ENCODE data around the gene ELP4.
"Not testable (repeated sequence)": the region's sequence is repeated elsewhere in the genome, so short reads cannot be mapped to it uniquely, and the experiment has no call there.

The ELP4 gene

DNA sequence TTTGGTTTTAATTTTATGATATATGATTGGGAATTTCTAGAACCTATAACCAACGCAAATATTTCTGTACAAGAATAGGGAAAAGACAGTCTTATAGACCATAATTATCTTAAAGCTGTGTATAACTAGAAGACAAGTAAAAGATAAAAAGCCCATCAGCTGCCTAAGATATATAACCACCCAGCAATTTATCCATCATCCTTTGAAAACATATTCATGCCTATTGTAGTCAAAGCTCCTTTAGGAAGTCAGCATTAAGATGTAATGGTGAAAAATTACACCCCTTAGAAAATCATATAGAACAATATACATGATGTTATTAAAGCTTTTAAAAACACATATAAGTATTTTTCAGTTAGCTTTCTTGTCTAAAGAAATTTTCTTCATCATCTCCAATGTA is 46.4 kb downstream of the ELP4 start:
- no peak for DNase-seq

GRCh38 chr11:31558001-31558400 is 48.4 kb downstream of the ELP4 start:
- DNase-seq: no peak

DNA sequence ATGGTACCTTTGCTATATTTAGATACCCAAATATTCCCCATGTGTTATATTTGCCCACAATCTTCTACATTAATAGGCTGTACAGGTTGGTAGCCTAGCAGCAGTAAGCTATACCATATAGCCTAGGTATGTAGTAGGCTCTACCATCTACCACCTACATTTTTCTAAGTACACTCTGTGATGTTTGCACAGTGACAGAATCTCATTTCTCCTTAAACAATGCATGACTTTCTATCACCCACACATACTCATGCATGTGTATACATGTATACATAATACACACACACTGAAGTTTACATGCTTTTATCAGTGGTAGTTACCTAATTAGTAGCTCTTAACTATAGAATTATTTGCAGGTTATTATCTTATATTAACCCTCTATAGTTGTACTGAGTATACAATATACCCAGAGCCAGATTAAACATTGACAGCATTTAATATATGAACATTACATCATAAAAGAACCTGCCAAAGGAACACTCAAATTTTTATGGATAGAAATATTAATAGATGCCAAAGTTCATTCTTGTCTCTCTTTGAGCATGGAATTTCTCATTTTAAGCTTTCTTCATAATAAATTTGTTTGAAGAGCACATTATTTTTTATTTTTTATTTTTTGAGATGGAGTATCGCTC is 51.4 kb downstream of the ELP4 start:
- no peak for DNase-seq

GRCh38 chr11:31564517-31564916 is 55.0 kb downstream of the ELP4 start:
- not testable (repeated sequence) for DNase-seq

- DNase-seq: not testable (repeated sequence)
Observed at GRCh38 chr11:31574133-31574532, 64.6 kb downstream of the ELP4 start.

DNA sequence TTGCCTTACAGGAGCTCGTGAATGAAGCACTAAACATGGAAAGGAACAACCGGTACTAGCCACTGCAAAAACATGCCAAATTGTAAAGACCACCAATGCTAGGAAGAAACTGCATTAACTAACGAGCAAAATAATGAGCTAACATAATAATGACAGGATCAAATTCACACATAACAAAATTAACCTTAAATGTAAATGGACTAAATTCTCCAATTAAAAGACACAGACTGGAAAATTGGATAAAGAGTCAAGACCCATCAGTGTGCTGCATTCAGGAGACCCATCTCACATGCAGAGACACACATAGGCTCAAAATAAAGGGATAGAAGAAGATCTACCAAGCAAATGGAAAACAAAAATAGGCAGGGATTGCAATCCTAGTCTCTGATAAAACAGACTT is 66.2 kb downstream of the ELP4 start:
- not testable (repeated sequence) for DNase-seq

DNA sequence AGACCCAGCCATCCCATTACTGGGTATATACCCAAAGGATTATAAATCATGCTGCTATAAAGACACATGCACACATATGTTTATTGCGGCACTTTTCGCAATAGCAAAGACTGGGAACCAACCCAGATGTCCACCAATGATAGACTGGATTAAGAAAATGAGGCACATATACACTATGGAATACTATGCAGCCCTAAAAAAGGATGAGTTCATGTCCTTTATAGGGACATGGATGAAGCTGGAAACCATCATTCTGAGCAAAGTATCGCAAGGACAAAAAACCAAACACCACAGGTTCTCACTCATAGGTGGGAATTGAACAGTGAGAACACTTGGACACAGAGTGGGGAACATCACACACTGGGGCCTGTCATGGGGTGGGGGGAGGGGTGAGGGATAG is 69.8 kb downstream of the ELP4 start:
- not testable (repeated sequence) for DNase-seq

GRCh38 chr11:31582697-31583096 is 73.1 kb downstream of the ELP4 start:
- DNase-seq: no peak

DNA sequence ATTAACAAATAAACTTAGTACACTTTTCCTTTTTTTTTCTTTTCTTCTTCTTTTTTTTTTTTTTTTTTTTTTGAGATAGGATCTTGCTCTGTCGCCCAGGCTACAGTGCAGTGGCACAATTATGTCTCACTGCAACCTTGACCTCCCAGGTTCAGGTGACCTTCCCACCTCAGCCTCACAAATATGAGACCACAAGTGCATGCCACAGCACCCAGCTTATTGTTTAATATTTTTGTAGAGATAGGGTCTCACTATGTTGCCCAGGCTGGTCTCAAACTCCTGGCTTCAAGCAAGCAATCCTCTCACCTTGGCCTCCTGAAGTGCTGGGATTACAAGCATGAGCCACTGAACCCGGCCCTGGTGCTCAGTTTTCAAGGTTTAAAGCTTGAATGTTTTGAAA is 88.9 kb downstream of the ELP4 start:
- DNase-seq: no peak

- DNase-seq: no peak
Observed at GRCh38 chr11:31601635-31602282, 92.2 kb downstream of the ELP4 start.

- DNase-seq: no peak
Observed at GRCh38 chr11:31606893-31607292, 97.3 kb downstream of the ELP4 start.

DNA sequence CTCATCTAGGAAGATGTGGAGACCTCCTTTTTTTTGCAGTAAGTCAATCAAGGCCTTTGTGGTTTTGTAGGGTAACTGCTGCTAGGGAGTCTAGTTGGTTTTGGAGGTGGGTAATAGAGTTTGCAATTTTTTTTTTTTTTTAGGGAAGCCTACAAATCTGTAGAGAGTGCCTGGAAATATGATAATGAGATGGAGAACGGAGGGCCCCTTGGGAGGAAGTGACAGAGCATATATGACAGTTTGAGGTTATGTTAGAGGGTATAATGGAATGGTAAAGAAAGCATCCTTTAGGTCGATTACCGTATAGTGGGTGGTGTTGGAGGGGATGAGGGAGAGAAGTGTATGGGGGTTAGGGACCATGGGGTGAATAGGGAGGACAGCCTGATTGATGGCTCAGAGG is 98.3 kb downstream of the ELP4 start:
- DNase-seq: no peak

GRCh38 chr11:31608995-31609394 is 99.4 kb downstream of the ELP4 start:
- no peak for DNase-seq

DNA sequence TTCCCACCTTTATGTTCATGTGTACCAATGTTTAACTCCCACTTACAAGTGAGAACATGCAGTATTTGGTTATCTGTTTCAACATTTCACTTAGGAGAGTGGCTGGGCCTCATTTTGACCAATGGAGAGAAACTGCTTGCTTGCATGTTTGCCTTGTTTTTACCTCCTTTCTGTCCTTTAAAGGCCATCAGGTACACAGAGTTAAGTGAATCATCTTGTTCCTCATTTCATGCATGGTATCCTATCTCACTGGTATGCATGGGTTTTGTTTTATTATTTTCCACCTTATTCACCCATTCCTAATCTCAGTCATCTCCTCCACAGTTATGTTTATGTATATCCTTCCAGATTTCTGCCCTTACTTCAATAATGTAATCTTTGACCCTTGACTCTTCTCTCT is 101.0 kb downstream of the ELP4 start:
- DNase-seq: no peak

- DNase-seq: no peak
Observed at GRCh38 chr11:31617246-31617645, 107.7 kb downstream of the ELP4 start.

DNA sequence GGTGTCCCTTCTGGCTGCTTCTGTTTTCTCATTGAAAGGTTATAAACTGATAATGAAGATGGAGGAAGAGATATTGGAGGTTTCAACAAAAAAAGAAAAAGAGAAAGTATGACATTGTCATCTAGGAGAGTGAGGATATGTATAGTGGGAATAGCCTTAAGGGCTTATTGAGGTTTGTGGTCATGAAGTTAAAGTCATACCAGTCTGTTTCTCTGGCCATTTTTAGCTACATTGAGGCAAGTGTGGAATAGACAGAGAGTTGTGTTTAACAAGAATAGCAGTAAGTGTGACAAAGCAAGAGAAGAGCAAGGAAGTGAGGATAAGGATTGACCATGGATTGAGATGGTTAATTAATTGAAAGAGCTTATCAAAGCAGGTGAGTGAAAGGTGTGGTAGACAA is 110.4 kb downstream of the ELP4 start:
- no peak for DNase-seq

DNA sequence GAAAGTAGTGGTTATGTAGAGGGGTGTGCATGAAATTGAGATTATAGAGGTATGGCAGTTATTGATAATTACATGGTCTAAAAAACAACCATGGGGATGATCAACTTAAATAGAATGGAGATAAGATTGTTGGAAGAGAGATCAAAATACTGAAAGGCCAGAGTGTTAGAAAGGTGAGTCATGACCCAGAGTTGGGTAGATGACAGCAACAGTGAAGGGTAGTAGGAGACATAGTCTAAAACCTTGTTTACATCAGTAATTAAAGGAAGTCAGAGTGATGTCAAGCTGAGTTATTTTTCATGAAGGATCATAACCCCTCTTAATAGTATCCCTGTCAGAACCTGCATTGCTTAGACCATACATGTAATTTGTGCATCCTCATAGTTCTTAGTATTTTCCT is 110.9 kb downstream of the ELP4 start:
- DNase-seq: no peak

- no peak for DNase-seq
Observed at GRCh38 chr11:31625868-31626267, 116.3 kb downstream of the ELP4 start.

DNA sequence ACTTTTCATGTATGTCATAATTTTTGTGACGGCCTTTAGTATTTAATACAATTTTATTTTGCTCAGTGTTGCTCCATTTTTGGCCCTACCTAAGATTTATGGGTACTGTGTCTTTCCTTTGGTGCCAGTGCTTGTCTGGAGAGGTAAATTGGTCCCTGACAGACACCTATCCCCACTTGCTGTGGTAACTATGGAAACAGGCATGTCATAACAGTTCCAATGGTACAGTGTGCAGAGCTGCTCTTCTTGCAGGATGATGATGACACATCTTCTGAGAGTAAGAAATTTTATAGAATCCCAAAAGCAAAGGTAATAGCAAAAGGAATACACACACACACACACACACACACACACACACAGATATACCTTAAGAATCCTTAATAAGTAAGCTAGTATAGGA is 118.5 kb downstream of the ELP4 start:
- no peak for DNase-seq

- DNase-seq: no peak
Observed at GRCh38 chr11:31636983-31637382, 127.4 kb downstream of the ELP4 start.

DNA sequence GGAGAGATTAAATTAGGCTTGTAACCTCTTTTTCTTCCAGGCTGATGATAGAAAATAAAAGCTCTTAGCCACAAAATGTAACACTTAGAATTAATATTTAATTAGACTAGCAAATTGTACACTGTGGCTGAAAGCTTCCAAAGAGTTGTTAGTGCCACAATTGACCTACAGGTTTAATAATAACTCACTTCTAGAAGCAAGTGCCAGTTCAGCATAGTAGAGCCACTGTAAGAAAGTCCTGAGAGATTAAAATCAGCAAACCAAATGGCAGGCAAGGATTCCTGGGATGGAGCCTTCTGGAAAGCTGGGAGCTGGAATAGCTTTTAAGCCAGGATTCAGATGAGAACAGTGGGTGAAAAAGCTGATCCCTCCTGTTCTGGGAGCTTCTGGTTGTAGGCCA is 131.0 kb downstream of the ELP4 start:
- DNase-seq: no peak

DNA sequence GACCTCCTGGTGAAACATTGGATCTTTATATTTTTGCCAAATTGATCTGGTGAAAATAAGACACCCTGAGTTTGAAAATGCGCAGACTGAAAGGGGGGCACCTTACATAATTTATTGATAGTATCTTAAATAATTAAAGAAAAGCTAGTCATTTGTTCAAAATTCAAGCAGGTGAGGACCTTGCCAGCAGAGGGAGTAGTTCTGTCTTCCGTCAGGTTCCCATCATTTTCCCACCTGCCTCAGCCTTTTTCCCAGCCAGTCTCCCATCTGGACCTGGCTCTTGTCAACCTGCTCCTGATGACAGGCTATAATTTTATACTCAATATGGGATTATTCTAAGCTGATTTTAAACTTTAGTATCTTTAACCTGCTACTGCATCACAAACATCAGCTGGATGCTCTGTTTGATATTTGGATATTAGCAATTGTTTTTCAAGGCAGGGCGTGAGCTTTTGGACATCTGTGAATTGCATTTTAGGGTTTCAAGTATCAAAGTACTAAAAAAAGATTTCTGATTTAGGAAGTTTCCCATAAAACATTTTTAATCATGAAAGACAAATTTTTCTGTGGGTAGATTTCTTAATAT is 132.0 kb downstream of the ELP4 start:
- DNase-seq: peak; percentile 30

GRCh38 chr11:31643857-31644256 is 134.3 kb downstream of the ELP4 start:
- DNase-seq: peak; percentile 68

DNA sequence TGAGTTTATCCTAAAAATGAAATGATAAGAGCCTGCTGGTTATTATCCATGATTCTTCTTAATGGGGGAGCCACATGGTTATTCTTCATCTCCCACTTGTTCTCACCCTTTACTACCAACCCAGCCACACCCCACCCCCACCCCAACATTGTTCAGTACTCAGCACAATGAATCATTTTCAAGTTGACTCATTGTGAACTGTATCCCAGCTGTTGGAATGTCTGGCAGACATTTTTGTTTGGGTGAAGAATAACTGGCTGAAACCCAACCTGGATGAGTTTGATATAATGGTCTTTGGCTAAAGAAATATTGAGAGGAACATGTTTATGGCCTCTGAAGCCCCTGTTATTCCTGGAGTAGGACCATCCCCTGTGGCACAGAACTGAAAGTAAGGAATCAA is 136.2 kb downstream of the ELP4 start:
- DNase-seq: peak; percentile 85

GRCh38 chr11:31646216-31646615 is 136.6 kb downstream of the ELP4 start:
- no peak for DNase-seq
